Liver (tissue), 9 donors: ENCODE results near the gene GCC2. TPM values are rescaled to one million over a fixed set of nuclear protein-coding genes. Genes with fewer than 3 reads are reported as not detected.

Source experiments
- DNase-seq: peaks from one replicate; pipeline ENCODE4 v3.0.0-alpha.2; 2017; ENCODE audit warnings: low spot score
- H3K27ac ChIP-seq, 2 donors: one replicate each; pipeline ENCODE4 v1.7.0; 2013; ENCODE audit warnings: inconsistent platforms in 2 of 2, low read length in 2 of 2, control low read depth in 1 of 2, low read depth in 1 of 2, mild to moderate bottlenecking in 1 of 2
- H3K27me3 ChIP-seq, 4 donors: one replicate each; pipeline versions ENCODE4 v1.6.1 to v1.7.0; 2013; ENCODE audit warnings: low read length in 3 of 4, inconsistent platforms in 1 of 4, mild to moderate bottlenecking in 1 of 4, moderate library complexity in 1 of 4; ENCODE audit not compliant: control insufficient read depth in 4 of 4, insufficient read depth in 4 of 4
- H3K36me3 ChIP-seq, 4 donors: one replicate each; pipeline versions ENCODE4 v1.6.1 to v1.7.0; 2013; ENCODE audit warnings: low read length in 3 of 4, mild to moderate bottlenecking in 3 of 4, low read depth in 1 of 4, moderate library complexity in 1 of 4; ENCODE audit not compliant: control insufficient read depth in 4 of 4, insufficient read depth in 3 of 4
- H3K4me1 ChIP-seq, 4 donors: one replicate each; pipeline versions ENCODE4 v1.6.1 to v1.7.0; 2013; ENCODE audit warnings: low read length in 3 of 4, mild to moderate bottlenecking in 3 of 4, moderate library complexity in 1 of 4; ENCODE audit not compliant: control insufficient read depth in 4 of 4, insufficient read depth in 4 of 4
- H3K4me3 ChIP-seq, 3 donors: one replicate each; pipeline versions ENCODE4 v1.6.1 to v1.7.0; 2013; ENCODE audit warnings: low read length in 3 of 3, control low read depth in 1 of 3, low read depth in 1 of 3, mild to moderate bottlenecking in 1 of 3
- H3K9ac ChIP-seq, 2 donors: one replicate each; pipeline ENCODE4 v1.7.0; 2013; ENCODE audit warnings: low read length in 2 of 2, mild to moderate bottlenecking in 2 of 2, moderate library complexity in 2 of 2, control low read depth in 1 of 2, low read depth in 1 of 2
- H3K9me3 ChIP-seq, 4 donors: one replicate each; pipeline versions ENCODE4 v1.6.1 to v1.7.0; 2013; ENCODE audit warnings: low read length in 3 of 4; ENCODE audit not compliant: control insufficient read depth in 4 of 4
- ATF3 ChIP-seq: IDR thresholded peaks from 2 replicates; pipeline ENCODE4 v1.6.1; 2016; ENCODE audit warnings: antibody characterized with exemption
- EGR1 ChIP-seq, 2 donors: IDR thresholded peaks; 2 replicates each; pipeline ENCODE4 v1.6.1; 2016 to 2018; ENCODE audit warnings: antibody characterized with exemption in 2 of 2, low read depth in 2 of 2
- FOXA1 ChIP-seq: IDR thresholded peaks from 2 replicates; pipeline ENCODE4 v1.6.1; 2016; ENCODE audit warnings: antibody characterized with exemption
- FOXA2 ChIP-seq: IDR thresholded peaks from 2 replicates; pipeline ENCODE4 v1.6.1; 2016; ENCODE audit warnings: antibody characterized with exemption
- HNF4A ChIP-seq, 2 donors: conservative IDR thresholded peaks; 2 replicates each; pipeline ENCODE4 v1.6.1; 2016; ENCODE audit warnings: antibody characterized with exemption in 2 of 2, mild to moderate bottlenecking in 2 of 2
- HNF4G ChIP-seq: IDR thresholded peaks from 2 replicates; pipeline ENCODE4 v1.6.1; 2016; ENCODE audit warnings: antibody characterized with exemption
- JUND ChIP-seq, 2 donors: IDR thresholded peaks; 2 replicates each; pipeline ENCODE4 v1.6.1; 2016; ENCODE audit warnings: antibody characterized with exemption in 2 of 2
- MAX ChIP-seq: IDR thresholded peaks from 2 replicates; pipeline ENCODE4 v1.6.1; 2016; ENCODE audit warnings: antibody characterized with exemption
- NR2F2 ChIP-seq: IDR thresholded peaks from 2 replicates; pipeline ENCODE4 v1.6.1; 2016; ENCODE audit warnings: antibody characterized with exemption
- RAD21 ChIP-seq, 2 donors: IDR thresholded peaks; 2 replicates each; pipeline ENCODE4 v1.6.1; 2016; ENCODE audit warnings: antibody characterized with exemption in 2 of 2, mild to moderate bottlenecking in 2 of 2
- RXRA ChIP-seq, 2 donors: IDR thresholded peaks; 2 replicates each; pipeline ENCODE4 v1.6.1; 2017 to 2018; ENCODE audit warnings: antibody characterized with exemption in 2 of 2, mild to moderate bottlenecking in 1 of 2
- SP1 ChIP-seq: IDR thresholded peaks from 2 replicates; pipeline ENCODE4 v1.6.1; 2018; ENCODE audit warnings: antibody characterized with exemption, mild to moderate bottlenecking
- TAF1 ChIP-seq: conservative IDR thresholded peaks from 2 replicates; pipeline ENCODE4 v1.6.1; 2016; ENCODE audit warnings: antibody characterized with exemption, mild to moderate bottlenecking
- YY1 ChIP-seq: IDR thresholded peaks from 2 replicates; pipeline ENCODE4 v1.6.1; 2016; ENCODE audit warnings: antibody characterized with exemption, mild to moderate bottlenecking
- WGBS: extraction: QIAGEN DNeasy Blood & Tissue Kit; methylation state at CpG from one replicate; pipeline ENCODE4 v1.1.7; 2013; 5-methylcytosine and 5-hydroxymethylcytosine counted together
- polyA plus RNA-seq, 2 donors: library from polyadenylated mRNA; stranded (reverse) in 1 of 2; unstranded in 1 of 2; fragments of 200-250 nt in 1 of 2; fragments of >200 nt in 1 of 2; fragmentation: Nextera tagmentation in 1 of 2; extraction: Ambion mirVana in 1 of 2; gene quantifications; one replicate each; pipeline versions ENCODE4 v1.2.1 to v1.2.3, GENCODE V29; 2013 to 2015
- total RNA-seq, 2 donors: library from RNA; depleted of rRNA; stranded (reverse); fragments of >200 nt; gene quantifications; one replicate each; pipeline ENCODE4 v1.2.3, GENCODE V29; 2014
- TF ChIP-seq, protein P1 (sequence below): IDR thresholded peaks from 2 replicates; pipeline ENCODE4 v1.6.1; 2016; ENCODE audit warnings: antibody characterized with exemption
- TF ChIP-seq, protein P2 (sequence below): IDR thresholded peaks from 2 replicates; pipeline ENCODE4 v1.6.1; 2016; ENCODE audit warnings: antibody characterized with exemption, mild to moderate bottlenecking
- donor health status: healthy.
- donor health status: healthy.
- donor health status: healthy.
- donor health status: healthy.
- donor health status: healthy.

GCC2 gene
- total and polyA plus RNA-seq, 4 donors: 4.8 to 26.1 (median 19.9) TPM

DNA sequence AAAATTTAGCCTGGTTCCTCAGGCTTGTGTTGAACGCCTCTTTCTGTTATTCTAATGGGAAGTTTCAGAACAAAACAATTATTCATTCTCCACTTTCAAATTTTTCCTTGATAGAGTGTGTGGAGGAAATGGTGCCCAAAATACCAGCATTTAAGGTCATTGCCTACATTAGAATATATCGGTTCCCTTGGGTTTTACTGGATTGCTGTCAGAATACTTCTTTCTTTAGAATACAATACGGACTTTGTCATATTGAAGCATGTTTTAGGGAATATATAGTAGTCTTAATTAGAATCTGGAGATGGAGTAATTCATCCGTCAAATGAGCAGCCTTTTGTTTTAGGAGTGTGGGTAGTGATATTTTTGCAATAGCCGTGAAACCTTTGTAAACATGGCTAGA, 98.6 kb downstream of the GCC2 start:
- Histone ChIP-seq H3K36me3 (no peaks in the 10 kb centered on the region), H3K4me1 (peaks cover 1 to 2% (median 2%) of the 10 kb centered on the region in 4 donors), H3K27ac (no peak overlapping the region), H3K9me3 (no peaks in the 10 kb centered on the region), H3K4me3 (no peak overlapping the region), H3K9ac (no peak overlapping the region), H3K27me3 (no peaks in the 10 kb centered on the region)
- TF ChIP-seq, protein P1, sequence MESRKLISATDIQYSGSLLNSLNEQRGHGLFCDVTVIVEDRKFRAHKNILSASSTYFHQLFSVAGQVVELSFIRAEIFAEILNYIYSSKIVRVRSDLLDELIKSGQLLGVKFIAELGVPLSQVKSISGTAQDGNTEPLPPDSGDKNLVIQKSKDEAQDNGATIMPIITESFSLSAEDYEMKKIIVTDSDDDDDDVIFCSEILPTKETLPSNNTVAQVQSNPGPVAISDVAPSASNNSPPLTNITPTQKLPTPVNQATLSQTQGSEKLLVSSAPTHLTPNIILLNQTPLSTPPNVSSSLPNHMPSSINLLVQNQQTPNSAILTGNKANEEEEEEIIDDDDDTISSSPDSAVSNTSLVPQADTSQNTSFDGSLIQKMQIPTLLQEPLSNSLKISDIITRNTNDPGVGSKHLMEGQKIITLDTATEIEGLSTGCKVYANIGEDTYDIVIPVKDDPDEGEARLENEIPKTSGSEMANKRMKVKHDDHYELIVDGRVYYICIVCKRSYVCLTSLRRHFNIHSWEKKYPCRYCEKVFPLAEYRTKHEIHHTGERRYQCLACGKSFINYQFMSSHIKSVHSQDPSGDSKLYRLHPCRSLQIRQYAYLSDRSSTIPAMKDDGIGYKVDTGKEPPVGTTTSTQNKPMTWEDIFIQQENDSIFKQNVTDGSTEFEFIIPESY: no peak
- 92% methylated on average over 5 of the region's 5 CpGs for WGBS
- DNase-seq: no peak

DNA sequence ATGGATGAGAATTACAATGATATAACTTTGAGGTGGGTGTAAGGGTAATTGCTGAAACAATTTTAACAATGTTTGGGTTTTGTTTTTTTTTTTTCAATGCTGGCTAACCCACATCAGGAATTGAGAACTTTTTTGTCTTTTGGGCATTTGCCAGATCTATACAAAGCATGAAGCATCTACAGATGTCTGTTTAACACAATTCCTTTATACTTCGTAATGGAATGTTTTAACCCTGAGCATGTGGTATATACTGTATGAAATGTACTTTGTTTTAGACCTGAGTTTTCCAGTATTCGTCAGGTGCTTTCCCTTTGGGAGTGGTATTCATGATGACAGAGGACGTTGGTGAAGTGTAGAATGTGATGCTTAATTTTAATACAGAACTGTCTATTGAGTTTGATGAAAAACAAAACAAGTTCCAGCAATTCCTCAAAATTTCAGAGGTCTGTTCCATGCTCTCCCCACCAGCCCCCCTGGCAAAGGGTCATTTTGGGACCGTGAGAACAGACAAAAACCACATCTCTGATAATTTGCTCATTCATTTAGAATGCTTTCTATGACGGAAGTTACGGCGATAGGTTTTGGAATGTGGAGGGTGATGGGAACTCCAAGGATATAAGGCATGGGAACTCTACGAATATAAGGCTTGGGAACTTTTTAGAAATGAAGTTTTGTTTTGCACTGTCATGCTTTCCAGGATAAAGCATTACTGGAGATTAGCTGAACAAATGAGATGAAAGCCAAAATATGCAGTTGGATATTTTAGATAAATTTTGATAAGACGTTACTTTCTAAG, 99.4 kb downstream of the GCC2 start:
- no peak for DNase-seq
- Histone ChIP-seq H3K4me1 (peaks cover 2 to 10% (median 9%) of the 10 kb centered on the region in 4 donors), H3K9me3 (no peaks in the 10 kb centered on the region), H3K4me3 (no peak overlapping the region), H3K9ac (no peak overlapping the region), H3K27me3 (no peaks in the 10 kb centered on the region), H3K36me3 (no peaks in the 10 kb centered on the region), H3K27ac (no peak overlapping the region)
- 85% methylated on average over 9 of the region's 9 CpGs for WGBS
- TF ChIP-seq RXRA (IDR thresholded peaks at IDR 0.05) (no peak), JUND (IDR thresholded peaks at IDR 0.05) (no peak), RAD21 (IDR thresholded peaks at IDR 0.05) (no peak), SP1 (no peak), HNF4A (conservative IDR thresholded peaks at IDR 0.05) (no peak), HNF4G (no peak), FOXA1 (no peak)
- TF ChIP-seq, protein P2, sequence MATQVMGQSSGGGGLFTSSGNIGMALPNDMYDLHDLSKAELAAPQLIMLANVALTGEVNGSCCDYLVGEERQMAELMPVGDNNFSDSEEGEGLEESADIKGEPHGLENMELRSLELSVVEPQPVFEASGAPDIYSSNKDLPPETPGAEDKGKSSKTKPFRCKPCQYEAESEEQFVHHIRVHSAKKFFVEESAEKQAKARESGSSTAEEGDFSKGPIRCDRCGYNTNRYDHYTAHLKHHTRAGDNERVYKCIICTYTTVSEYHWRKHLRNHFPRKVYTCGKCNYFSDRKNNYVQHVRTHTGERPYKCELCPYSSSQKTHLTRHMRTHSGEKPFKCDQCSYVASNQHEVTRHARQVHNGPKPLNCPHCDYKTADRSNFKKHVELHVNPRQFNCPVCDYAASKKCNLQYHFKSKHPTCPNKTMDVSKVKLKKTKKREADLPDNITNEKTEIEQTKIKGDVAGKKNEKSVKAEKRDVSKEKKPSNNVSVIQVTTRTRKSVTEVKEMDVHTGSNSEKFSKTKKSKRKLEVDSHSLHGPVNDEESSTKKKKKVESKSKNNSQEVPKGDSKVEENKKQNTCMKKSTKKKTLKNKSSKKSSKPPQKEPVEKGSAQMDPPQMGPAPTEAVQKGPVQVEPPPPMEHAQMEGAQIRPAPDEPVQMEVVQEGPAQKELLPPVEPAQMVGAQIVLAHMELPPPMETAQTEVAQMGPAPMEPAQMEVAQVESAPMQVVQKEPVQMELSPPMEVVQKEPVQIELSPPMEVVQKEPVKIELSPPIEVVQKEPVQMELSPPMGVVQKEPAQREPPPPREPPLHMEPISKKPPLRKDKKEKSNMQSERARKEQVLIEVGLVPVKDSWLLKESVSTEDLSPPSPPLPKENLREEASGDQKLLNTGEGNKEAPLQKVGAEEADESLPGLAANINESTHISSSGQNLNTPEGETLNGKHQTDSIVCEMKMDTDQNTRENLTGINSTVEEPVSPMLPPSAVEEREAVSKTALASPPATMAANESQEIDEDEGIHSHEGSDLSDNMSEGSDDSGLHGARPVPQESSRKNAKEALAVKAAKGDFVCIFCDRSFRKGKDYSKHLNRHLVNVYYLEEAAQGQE: no peak

- DNase-seq: no peak
- 84% methylated on average over 2 of the region's 2 CpGs for WGBS
- Histone ChIP-seq H3K4me1 (peaks cover 2 to 17% (median 10%) of the 10 kb centered on the region in 4 donors), H3K4me3 (no peak overlapping the region), H3K9me3 (no peaks in the 10 kb centered on the region), H3K27me3 (no peaks in the 10 kb centered on the region), H3K27ac (peak overlapping the region in 1 of 2 donors; percentile 61), H3K9ac (no peak overlapping the region), H3K36me3 (no peaks in the 10 kb centered on the region)
- TF ChIP-seq FOXA1 (no peak), FOXA2 (no peak), RXRA (IDR thresholded peaks at IDR 0.05) (no peak), RAD21 (IDR thresholded peaks at IDR 0.05) (no peak), ATF3 (no peak), YY1 (no peak), NR2F2 (no peak), TAF1 (no peak), EGR1 (IDR thresholded peaks at IDR 0.05; ENCODE audit: low read depth in 2 of 2) (no peak), MAX (no peak)
- TF ChIP-seq, protein P2: no peak
- TF ChIP-seq, protein P1: no peak
These were observed 103.6 kb downstream of the GCC2 start for GRCh38 chr2:108552566-108552965.
